Prostate gland (tissue), 2 donors: Measurements from ENCODE around the gene ZNF148. TPM values are rescaled to one million over a fixed set of nuclear protein-coding genes. Genes with fewer than 3 reads are reported as not detected.

Source experiments
- DNase-seq: peaks from one replicate; pipeline ENCODE4 v3.0.0-alpha.2; 2019; ENCODE audit warnings: low spot score
- H3K27ac ChIP-seq, 2 donors: fragments of 200-600 bp; sonication (generic); 2 replicates each; pipeline ENCODE4 v1.5.1; 2017 to 2019
- H3K27me3 ChIP-seq: fragments of 200-600 bp; sonication (generic); replicated peaks from 2 replicates; pipeline ENCODE4 v1.5.1; 2019; ENCODE audit not compliant: insufficient read depth
- H3K36me3 ChIP-seq, 2 donors: fragments of 200-600 bp; sonication (generic); 1 replicate in 1 of 2; 2 replicates in 1 of 2; pipeline versions ENCODE4 v1.5.1 to v1.8.1; 2017 to 2019
- H3K4me1 ChIP-seq: fragments of 200-600 bp; sonication (generic); replicated peaks from 2 replicates; pipeline ENCODE4 v1.5.1; 2019
- H3K4me3 ChIP-seq, 2 donors: fragments of 200-600 bp; sonication (generic); 2 replicates each; pipeline ENCODE4 v1.5.1; 2017 to 2019
- H3K9me3 ChIP-seq: fragments of 200-600 bp; sonication (generic); 2 replicates; pipeline ENCODE4 v1.5.1; 2017
- CTCF ChIP-seq, 4 experiments: fragments of 200-600 bp in 2 of 4; fragments of 450-650 bp in 2 of 4; sonication (generic) in 2 of 4; IDR thresholded peaks; 1 replicate in 3 of 4; 2 replicates in 1 of 4; pipeline ENCODE4 v1.5.1; 2016 to 2019; ENCODE audit warnings: antibody characterized with exemption in 4 of 4, mild to moderate bottlenecking in 2 of 4, moderate library complexity in 2 of 4
- POLR2A ChIP-seq: fragments of 450-650 bp; IDR thresholded peaks from one replicate; pipeline ENCODE4 v1.6.1; 2016; ENCODE audit warnings: antibody characterized with exemption, mild to moderate bottlenecking
- POLR2AphosphoS5 ChIP-seq: sonication (generic); formaldehyde crosslinking; IDR thresholded peaks from one replicate; pipeline ENCODE4 v1.6.1; 2017; ENCODE audit warnings: antibody characterized with exemption
- WGBS: methylation state at CpG from one replicate; pipeline ENCODE4 v1.1.5; 2018; 5-methylcytosine and 5-hydroxymethylcytosine counted together
- intact Hi-C: fragments of 100-400 bp; cut with DNase I; formaldehyde crosslinking; loops from one replicate; pipeline ENCODE4 v1.14.2; 2022
- total RNA-seq, 2 donors: library from RNA; depleted of rRNA; stranded (reverse); fragments of >200 nt; gene quantifications; one replicate each; pipeline ENCODE4 v1.1.0, GENCODE V29; 2016

ZNF148 gene
- total RNA-seq, 2 donors from 2014 or later = 26.9 to 28.5 TPM

- 90% methylated on average over 19 of the region's 20 CpGs for WGBS
- H3K27ac ChIP-seq = no peak overlapping the region
- DNase-seq = no peak
- H3K4me3 ChIP-seq = no peak overlapping the region
- H3K27me3 ChIP-seq = no peaks in the 10 kb centered on the region
- no peaks in the 10 kb centered on the region for H3K9me3 ChIP-seq
- no peaks in the 10 kb centered on the region for H3K36me3 ChIP-seq
- H3K4me1 ChIP-seq = no peaks in the 10 kb centered on the region
- TF ChIP-seq POLR2AphosphoS5 (no peak), CTCF (IDR thresholded peaks at IDR 0.05) (no peak), POLR2A (no peak)
- intact Hi-C loops = no loop called here
These were observed 188.1 kb downstream of the ZNF148 start for GRCh38 chr3:125186800-125187598.

- Histone ChIP-seq H3K9me3 (no peaks in the 10 kb centered on the region), H3K4me3 (no peak overlapping the region), H3K27ac (no peak overlapping the region), H3K4me1 (no peaks in the 10 kb centered on the region), H3K27me3 (no peaks in the 10 kb centered on the region), H3K36me3 (no peaks in the 10 kb centered on the region)
- no peak for DNase-seq
- intact Hi-C loops = no loop called here
- WGBS = 42% methylated on average over 10 of the region's 10 CpGs
- TF ChIP-seq CTCF (IDR thresholded peaks at IDR 0.05) (no peak), POLR2AphosphoS5 (no peak), POLR2A (no peak)
These were observed 188.8 kb downstream of the ZNF148 start for GRCh38 chr3:125186261-125186787.

- Histone ChIP-seq H3K36me3 (no peaks in the 10 kb centered on the region), H3K4me3 (no peak overlapping the region), H3K9me3 (no peaks in the 10 kb centered on the region), H3K4me1 (no peaks in the 10 kb centered on the region), H3K27ac (no peak overlapping the region), H3K27me3 (no peaks in the 10 kb centered on the region)
- WGBS = 63% methylated on average over 3 of the region's 3 CpGs
- intact Hi-C loops = no loop called here
- TF ChIP-seq POLR2A (no peak), POLR2AphosphoS5 (no peak), CTCF (IDR thresholded peaks at IDR 0.05) (no peak)
- no peak for DNase-seq
These were observed 189.3 kb downstream of the ZNF148 start for GRCh38 chr3:125185805-125186204.

- no peaks in the 10 kb centered on the region for H3K4me1 ChIP-seq
- no peak for DNase-seq
- WGBS = 85% methylated on average over 1 of the region's 1 CpG
- H3K9me3 ChIP-seq = no peaks in the 10 kb centered on the region
- no peaks in the 10 kb centered on the region for H3K36me3 ChIP-seq
- H3K4me3 ChIP-seq = no peak overlapping the region
- no peak for TF ChIP-seq POLR2AphosphoS5
- no peak for TF ChIP-seq POLR2A
- no peak overlapping the region for H3K27ac ChIP-seq
- intact Hi-C loops = no loop called here
- no peaks in the 10 kb centered on the region for H3K27me3 ChIP-seq
These were observed 195.3 kb downstream of the ZNF148 start for GRCh38 chr3:125179884-125180240.

GRCh38 chr3:125179143-125179883, 195.8 kb downstream of the ZNF148 start:
- Histone ChIP-seq H3K36me3 (no peaks in the 10 kb centered on the region), H3K4me1 (no peaks in the 10 kb centered on the region), H3K9me3 (no peaks in the 10 kb centered on the region), H3K4me3 (no peak overlapping the region), H3K27me3 (no peaks in the 10 kb centered on the region), H3K27ac (no peak overlapping the region)
- no peak for DNase-seq
- 76% methylated on average over 3 of the region's 3 CpGs for WGBS
- no peak for TF ChIP-seq POLR2A
- TF ChIP-seq CTCF (IDR thresholded peaks at IDR 0.05) = no peak
- TF ChIP-seq POLR2AphosphoS5 = no peak
- intact Hi-C loops = no loop called here
